IMR-90 (cell line): ENCODE results near the gene TP53BP2. TPM values are rescaled to one million over a fixed set of nuclear protein-coding genes. Genes with fewer than 3 reads are reported as not detected.

Experiments used
- ATAC-seq: fragments of 200-7000 bp; cut with Tn5 transposase; 2 replicates; pipeline ENCODE4 v1.9.1; 2020; ENCODE audit warnings: low read depth, mild to moderate bottlenecking, moderate library complexity
- BruUV-seq: library from RNA; stranded (reverse); fragments of 400-500 nt; replicated peaks from 2 replicates; lab custom pipeline; 2021; lab: Mats Ljungman, UMichigan
- CTCF ChIA-PET: fragments of 300-600 bp; formaldehyde crosslinking; extraction: SDS; loops from one replicate; lab custom pipeline; 2021; ENCODE audit warnings: antibody characterized with exemption; lab: Yijun Ruan, JAX
- POLR2A ChIA-PET: fragments of 300-600 bp; sonication (Branson Sonifier 250); formaldehyde crosslinking; loops from one replicate; lab custom pipeline; 2022; ENCODE audit warnings: antibody characterized with exemption; ENCODE audit not compliant: unreplicated experiment; lab: Charles Lee
- DNase-seq: peaks from one replicate; pipeline ENCODE4 v3.0.0; 2013
- H2AFZ ChIP-seq: replicated peaks from 2 replicates; pipeline ENCODE3; 2013; ENCODE audit warnings: low read length, mild to moderate bottlenecking; ENCODE audit not compliant: poor library complexity
- H2AK5ac ChIP-seq: 2 replicates; pipeline ENCODE4 v1.6.1; 2013; ENCODE audit warnings: low read depth, low read length, inconsistent platforms
- H2AK9ac ChIP-seq: replicated peaks from 2 replicates; pipeline ENCODE3; 2013; ENCODE audit warnings: mild to moderate bottlenecking, low read depth, low read length, moderate library complexity; ENCODE audit not compliant: poor library complexity
- H2BK120ac ChIP-seq: 2 replicates; pipeline ENCODE4 v1.6.1; 2013; ENCODE audit warnings: low read depth, low read length, inconsistent platforms
- H2BK15ac ChIP-seq: 3 replicates; pipeline ENCODE4 v1.6.1; 2013; ENCODE audit warnings: low read depth, low read length, inconsistent platforms
- H2BK20ac ChIP-seq: 2 replicates; pipeline ENCODE4 v1.6.1; 2013; ENCODE audit warnings: low read depth, mild to moderate bottlenecking, inconsistent platforms, low read length, moderate library complexity
- H2BK5ac ChIP-seq: 2 replicates; pipeline ENCODE4 v1.6.1; 2013; ENCODE audit warnings: mild to moderate bottlenecking, low read depth, low read length, inconsistent platforms; ENCODE audit not compliant: poor library complexity, severe bottlenecking
- H3K14ac ChIP-seq: replicated peaks from 2 replicates; pipeline ENCODE4 v1.6.1; 2013; ENCODE audit warnings: low read depth, low read length, inconsistent platforms
- H3K18ac ChIP-seq: 2 replicates; pipeline ENCODE4 v1.6.1; 2013; ENCODE audit warnings: low read depth, low read length, control low read depth
- H3K23ac ChIP-seq: 2 replicates; pipeline ENCODE4 v1.6.1; 2013; ENCODE audit warnings: low read depth, low read length, inconsistent platforms
- H3K27ac ChIP-seq: 2 replicates; pipeline ENCODE4 v1.5.1; 2013; ENCODE audit warnings: mild to moderate bottlenecking, control low read depth, low read length; ENCODE audit not compliant: insufficient read depth
- H3K27me3 ChIP-seq: 2 replicates; pipeline ENCODE4 v1.6.1; 2013; ENCODE audit warnings: low read length; ENCODE audit not compliant: control insufficient read depth, insufficient read depth
- H3K36me3 ChIP-seq: 2 replicates; pipeline ENCODE4 v1.6.1; 2013; ENCODE audit warnings: low read length, mixed read lengths; ENCODE audit not compliant: control insufficient read depth, insufficient read depth
- H3K4ac ChIP-seq: 2 replicates; pipeline ENCODE4 v1.6.1; 2013; ENCODE audit warnings: low read depth, low read length, inconsistent platforms
- H3K4me1 ChIP-seq: 2 replicates; pipeline ENCODE4 v1.6.1; 2013; ENCODE audit warnings: low read length, mixed read lengths; ENCODE audit not compliant: control insufficient read depth, insufficient read depth
- H3K4me2 ChIP-seq: 2 replicates; pipeline ENCODE4 v1.6.1; 2013; ENCODE audit warnings: low read depth, mild to moderate bottlenecking, control low read depth, low read length, moderate library complexity
- H3K4me3 ChIP-seq: 2 replicates; pipeline ENCODE4 v1.5.1; 2013; ENCODE audit warnings: low read depth, mild to moderate bottlenecking, control low read depth, low read length, moderate library complexity; ENCODE audit not compliant: insufficient read depth
- H3K56ac ChIP-seq: 2 replicates; pipeline ENCODE4 v1.6.1; 2013; ENCODE audit warnings: low read length, inconsistent platforms; ENCODE audit not compliant: insufficient read depth; ENCODE audit errors: extremely low read depth
- H3K79me1 ChIP-seq, 2 experiments: 2 replicates each; pipeline ENCODE4 v1.6.1; 2013; ENCODE audit warnings: low read length in 2 of 2, inconsistent platforms in 1 of 2, low read depth in 1 of 2
- H3K9ac ChIP-seq: 2 replicates; pipeline ENCODE4 v1.6.1; 2013; ENCODE audit warnings: low read depth, low read length, control low read depth
- H3K9me1 ChIP-seq: 2 replicates; pipeline ENCODE4 v1.6.1; 2013; ENCODE audit warnings: low read length, inconsistent platforms; ENCODE audit not compliant: insufficient read depth
- H3K9me3 ChIP-seq: 2 replicates; pipeline ENCODE4 v1.6.1; 2013; ENCODE audit warnings: low read length; ENCODE audit not compliant: control insufficient read depth, insufficient read depth
- H4K20me1 ChIP-seq: 2 replicates; pipeline ENCODE4 v1.6.1; 2013; ENCODE audit warnings: low read length, inconsistent platforms; ENCODE audit not compliant: insufficient read depth
- H4K5ac ChIP-seq: 2 replicates; pipeline ENCODE4 v1.6.1; 2013; ENCODE audit warnings: mild to moderate bottlenecking, low read depth, low read length, control low read depth
- H4K8ac ChIP-seq, 2 experiments: 2 replicates each; pipeline ENCODE4 v1.6.1; 2013; ENCODE audit warnings: low read depth in 2 of 2, low read length in 2 of 2, control low read depth in 1 of 2, inconsistent platforms in 1 of 2
- H4K91ac ChIP-seq: 2 replicates; pipeline ENCODE4 v1.6.1; 2013; ENCODE audit warnings: low read depth, low read length, inconsistent platforms; ENCODE audit not compliant: insufficient read depth
- CEBPB ChIP-seq: IDR thresholded peaks from 2 replicates; pipeline ENCODE4 v1.6.1; 2012; ENCODE audit warnings: low read depth, low read length, improper control_type of control experiment
- CHD1 ChIP-seq: IDR thresholded peaks from 2 replicates; pipeline ENCODE4 v1.6.1; 2012; ENCODE audit warnings: low read depth, low read length, improper control_type of control experiment
- POLR2A ChIP-seq: IDR thresholded peaks from 2 replicates; pipeline ENCODE4 v1.6.1; 2012; ENCODE audit warnings: mild to moderate bottlenecking, low read depth, low read length
- RAD21 ChIP-seq: IDR thresholded peaks from 2 replicates; pipeline ENCODE4 v1.6.1; 2012; ENCODE audit warnings: low read length, improper control_type of control experiment
- WGBS, 2 experiments: methylation state at CpG; one replicate each; pipeline versions ENCODE4 v1.1.5 to v1.1.7; 2013; ENCODE audit warnings: missing lambda C conversion rate in 2 of 2; ENCODE audit not compliant: insufficient read length in 1 of 2; ENCODE audit errors: extremely low coverage in 2 of 2; 5-methylcytosine and 5-hydroxymethylcytosine counted together
- dilution Hi-C: fragments of 300-500 bp; cut with HindIII; formaldehyde crosslinking; loops from one replicate; pipeline ENCODE4 v1.14.3; 2018; ENCODE audit warnings: low sequenced_read_pairs; ENCODE audit not compliant: unreplicated experiment
- in situ Hi-C: fragments of 300-500 bp; cut with MboI; formaldehyde crosslinking; loops from 3 replicates; pipeline ENCODE4 v1.14.3; 2019; ENCODE audit warnings: low sequenced_read_pairs, inconsistent platforms, mixed read lengths
- intact Hi-C: fragments of 100-400 bp; cut with micrococcal nuclease; formaldehyde crosslinking; loops from 2 replicates; pipeline ENCODE4 v1.10.0; 2022
- polyA plus RNA-seq, 3 experiments: library from polyadenylated mRNA; depleted of rRNA; stranded (reverse); fragments of >200 nt; gene quantifications; 2 replicates each; pipeline ENCODE4 v1.2.3, GENCODE V29; 2012; ENCODE audit warnings: low replicate concordance in 1 of 3
- total RNA-seq: library from RNA; depleted of rRNA; stranded (reverse); fragments of >200 nt; gene quantifications from 2 replicates; pipeline ENCODE4 v1.2.3, GENCODE V29; 2012

The TP53BP2 gene
- total and polyA plus RNA-seq, 2 of the 4 experiments (the other 2 are of a cell fraction) = 19.9 to 35.0 TPM

DNA sequence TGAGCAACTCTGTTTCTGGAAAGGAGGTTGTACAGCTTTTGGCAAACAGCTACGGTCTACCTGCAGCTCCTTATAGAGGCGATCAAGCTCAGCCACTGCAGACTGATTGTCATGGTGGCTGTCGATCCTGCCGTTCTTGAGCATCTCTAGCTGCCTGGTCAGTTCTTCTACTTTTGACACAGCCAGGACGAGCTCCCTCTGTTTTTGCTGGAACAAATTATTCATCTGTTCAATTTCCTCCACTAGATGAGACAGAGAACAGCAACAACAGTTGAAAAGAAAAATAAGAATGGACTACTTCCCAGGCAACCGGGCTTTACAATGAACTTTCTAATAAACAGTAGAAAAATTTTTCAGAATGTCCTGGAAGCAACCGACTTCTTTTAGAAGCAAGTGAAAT, 42.5 kb downstream of the TP53BP2 start:
- no CpG with 5 or more reads among the region's 7 CpGs for WGBS, 2 experiments
- in situ Hi-C loops = no loop called here
- BruUV-seq = no TSS peak
- H3K4me2 ChIP-seq = no peak overlapping the region
- no peak overlapping the region for H3K18ac ChIP-seq
- H4K91ac ChIP-seq = no peak overlapping the region
- TF ChIP-seq CEBPB (no peak), POLR2A (no peak), CHD1 (no peak), RAD21 (no peak)
- H2AK9ac ChIP-seq = no peak overlapping the region
- H4K20me1 ChIP-seq = no peaks in the 10 kb centered on the region
- ChIA-PET POLR2A (no interaction called here), CTCF (no interaction called here)
- no peak overlapping the region for H3K23ac ChIP-seq
- dilution Hi-C loops = no loop called here
- no peaks in the 10 kb centered on the region for H3K4me1 ChIP-seq
- ATAC-seq (no peak), DNase-seq (no peak)
- H3K4me3 ChIP-seq = no peak overlapping the region
- no peak overlapping the region for H3K56ac ChIP-seq
- H3K9me3 ChIP-seq = no peaks in the 10 kb centered on the region
- no peak overlapping the region for H3K4ac ChIP-seq
- H4K5ac ChIP-seq = no peak overlapping the region
- H2BK5ac ChIP-seq = no peak overlapping the region
- H3K14ac ChIP-seq = no peak overlapping the region
- H2BK120ac ChIP-seq = no peak overlapping the region
- no peak overlapping the region for H3K9ac ChIP-seq
- no peak overlapping the region for H2BK15ac ChIP-seq
- H2AFZ ChIP-seq = no peak overlapping the region
- no peaks in the 10 kb centered on the region for H3K9me1 ChIP-seq
- H3K27me3 ChIP-seq = no peaks in the 10 kb centered on the region
- H4K8ac ChIP-seq = no peak overlapping the region
- H2BK20ac ChIP-seq = no peak overlapping the region
- H3K27ac ChIP-seq = no peak overlapping the region
- H2AK5ac ChIP-seq = no peak overlapping the region
- H3K36me3 ChIP-seq = peaks cover 45% of the 10 kb centered on the region
- intact Hi-C loops = no loop called here
- H3K79me1 ChIP-seq = peaks cover 20 to 29% of the 10 kb centered on the region in 2 experiments
